Common myeloid progenitor, CD34-positive (primary cell): Measurements from ENCODE around the gene BARHL2.

Source experiments
- CTCF ChIA-PET: fragments of 350-600 bp; sonication (Branson Sonifier 250); formaldehyde crosslinking; loops from one replicate; lab custom pipeline; 2021; ENCODE audit warnings: antibody characterized with exemption; lab: Charles Lee
- POLR2A ChIA-PET: fragments of 350-600 bp; sonication (Branson Sonifier 250); formaldehyde crosslinking; loops from one replicate; lab custom pipeline; 2021; ENCODE audit warnings: antibody characterized with exemption; lab: Charles Lee
- DNase-seq, 3 donors: peaks; one replicate each; pipeline versions ENCODE4 v3.0.0 to v3.0.0-alpha.2; 2013
- H3K27ac ChIP-seq, 2 experiments: 1 replicate in 1 of 2; 2 replicates in 1 of 2; pipeline ENCODE4 v1.7.0; 2013; ENCODE audit warnings: inconsistent platforms in 2 of 2, low read length in 2 of 2, mild to moderate bottlenecking in 2 of 2, low read depth in 1 of 2, moderate library complexity in 1 of 2; ENCODE audit not compliant: severe bottlenecking in 2 of 2, insufficient read depth in 1 of 2, poor library complexity in 1 of 2
- H3K27me3 ChIP-seq, 5 experiments: replicated peaks in 2 of 5; 1 replicate in 3 of 5; 2 replicates in 2 of 5; pipeline versions ENCODE4 v1.6.1 to v1.7.0; 2013; ENCODE audit warnings: low read length in 4 of 5, mild to moderate bottlenecking in 2 of 5, moderate library complexity in 2 of 5, inconsistent platforms in 1 of 5; ENCODE audit not compliant: insufficient read depth in 5 of 5, control insufficient read depth in 4 of 5
- H3K36me3 ChIP-seq, 4 experiments: 1 replicate in 2 of 4; 2 replicates in 2 of 4; pipeline versions ENCODE4 v1.6.1 to v1.7.0; 2013; ENCODE audit warnings: low read length in 3 of 4, control low read depth in 1 of 4, mild to moderate bottlenecking in 1 of 4; ENCODE audit not compliant: control insufficient read depth in 4 of 4, insufficient read depth in 4 of 4
- H3K4me1 ChIP-seq, 4 experiments: 1 replicate in 3 of 4; 2 replicates in 1 of 4; pipeline versions ENCODE4 v1.6.1 to v1.7.1; 2013; ENCODE audit warnings: low read length in 3 of 4, mild to moderate bottlenecking in 3 of 4, control low read depth in 1 of 4, inconsistent platforms in 1 of 4, moderate library complexity in 1 of 4; ENCODE audit not compliant: control insufficient read depth in 4 of 4, insufficient read depth in 4 of 4; ENCODE audit errors: control extremely low read depth in 1 of 4
- H3K4me3 ChIP-seq, 7 experiments: 1 replicate in 4 of 7; 2 replicates in 3 of 7; pipeline versions ENCODE4 v1.5.1 to v1.7.0; 2013; ENCODE audit warnings: mild to moderate bottlenecking in 7 of 7, low read length in 6 of 7, moderate library complexity in 6 of 7, inconsistent platforms in 2 of 7, low read depth in 2 of 7, control low read depth in 1 of 7; ENCODE audit not compliant: insufficient read depth in 4 of 7, control insufficient read depth in 1 of 7; ENCODE audit errors: extremely low read depth in 1 of 7
- H3K9me3 ChIP-seq, 5 experiments: 1 replicate in 4 of 5; 2 replicates in 1 of 5; pipeline versions ENCODE4 v1.6.1 to v1.7.1; 2013; ENCODE audit warnings: low read length in 4 of 5, mild to moderate bottlenecking in 2 of 5, inconsistent platforms in 1 of 5, low read depth in 1 of 5, moderate library complexity in 1 of 5; ENCODE audit not compliant: control insufficient read depth in 4 of 5, insufficient read depth in 2 of 5; ENCODE audit errors: control extremely low read depth in 1 of 5
- WGBS: methylation state at CpG from one replicate; pipeline ENCODE4 v1.1.5; 2013; ENCODE audit not compliant: insufficient coverage; 5-methylcytosine and 5-hydroxymethylcytosine counted together

The BARHL2 gene

DNA sequence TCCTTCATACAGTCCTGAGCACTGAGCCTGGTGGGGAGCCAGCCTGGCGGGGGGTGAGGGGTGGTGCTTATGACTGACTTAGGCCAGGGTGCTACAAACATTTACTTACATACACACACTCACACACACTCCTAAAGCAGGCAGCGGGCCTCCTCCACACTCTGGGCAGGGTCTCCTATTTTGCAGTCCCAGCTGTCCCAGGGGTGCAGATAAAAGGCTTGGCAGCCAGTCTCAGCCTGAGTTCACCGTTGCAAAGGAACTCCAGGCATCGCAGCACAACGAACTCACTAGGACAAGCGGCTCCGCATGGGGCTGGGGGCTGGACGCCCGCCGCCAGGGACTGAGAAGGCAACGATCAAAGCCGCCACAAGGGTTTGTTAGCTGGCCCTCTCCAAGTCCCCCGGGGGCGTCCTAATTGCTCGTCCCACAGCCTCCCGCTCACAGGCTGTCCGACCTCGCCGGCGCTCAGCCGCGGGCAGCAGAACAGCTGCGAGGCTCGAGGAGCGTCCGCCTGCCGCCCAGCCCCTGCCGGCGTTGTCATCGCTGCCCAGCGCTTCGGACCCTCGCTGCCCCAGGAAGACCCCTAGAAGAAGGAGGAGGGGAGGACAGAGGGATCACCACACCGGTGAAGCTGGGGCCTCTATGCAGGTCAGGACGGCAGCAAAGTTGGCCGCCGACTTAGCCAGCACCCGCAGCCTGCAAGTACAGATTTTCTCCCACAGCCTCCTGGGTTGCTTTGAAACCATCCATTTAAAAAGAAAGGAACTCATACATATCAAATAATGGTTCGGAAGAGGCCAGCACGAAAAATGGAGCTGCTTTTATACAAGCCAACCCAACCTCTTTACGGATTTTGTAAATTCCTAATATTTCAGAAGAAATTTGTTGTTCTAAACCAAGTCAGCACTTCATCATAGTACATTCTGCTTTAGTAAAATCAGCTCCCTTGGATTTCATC, 6.2 kb downstream of the BARHL2 start:
- 4% methylated on average over 24 of the region's 41 CpGs for WGBS
- H3K27me3 ChIP-seq: peaks cover 27 to 100% (median 67%) of the 10 kb centered on the region in 5 experiments
- POLR2A ChIA-PET: no interaction called here
- no peaks in the 10 kb centered on the region for H3K36me3 ChIP-seq
- H3K27ac ChIP-seq: no peak overlapping the region
- H3K4me3 ChIP-seq: no peak overlapping the region
- CTCF ChIA-PET: interaction anchor here (1.0 to 1.6 kb wide), 3 partner anchors 11 to 118 kb away, joined by 3 to 5 read pairs (median 3); no protein-coding TSS in a partner anchor
- H3K4me1 ChIP-seq: peaks cover 0 to 16% (median 14%) of the 10 kb centered on the region in 4 experiments
- no peak for DNase-seq
- peaks cover 0 to 6% (median 0%) of the 10 kb centered on the region in 5 experiments for H3K9me3 ChIP-seq

- POLR2A ChIA-PET: no interaction called here
- H3K27ac ChIP-seq: no peak overlapping the region
- CTCF ChIA-PET: interaction anchor here (1.3 to 1.6 kb wide), 2 partner anchors 12 to 119 kb away, joined by 3 to 5 read pairs; no protein-coding TSS in a partner anchor
Measured at GRCh38 chr1:90709535-90709934, 7.6 kb downstream of the BARHL2 start.

DNA sequence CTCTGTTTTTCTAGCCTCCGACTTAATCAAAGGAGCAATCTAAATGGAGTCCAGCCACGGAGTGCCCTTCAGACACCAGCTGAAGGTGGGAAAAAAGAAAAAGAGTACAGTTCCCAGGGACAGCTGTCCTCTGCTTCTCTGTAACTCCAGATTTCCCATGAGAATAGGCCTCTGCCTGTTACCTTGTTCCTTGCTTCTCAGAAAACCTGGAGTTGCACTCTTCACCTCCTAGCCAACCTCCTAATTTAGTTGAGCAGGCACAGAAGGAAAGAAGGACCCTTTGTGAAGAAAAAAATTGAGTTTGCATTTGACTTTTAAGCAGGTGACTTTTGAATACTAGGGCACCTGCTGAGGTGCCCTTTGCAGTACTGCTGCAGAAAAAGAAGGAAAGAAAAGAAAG, 8.3 kb downstream of the BARHL2 start:
- H3K27me3 ChIP-seq: peaks cover 41 to 100% (median 69%) of the 10 kb centered on the region in 5 experiments
- peaks cover 0 to 8% (median 0%) of the 10 kb centered on the region in 5 experiments for H3K9me3 ChIP-seq
- DNase-seq: peak in 1 of 3 donors; percentile 0
- POLR2A ChIA-PET: no interaction called here
- H3K36me3 ChIP-seq: no peaks in the 10 kb centered on the region
- no peak overlapping the region for H3K4me3 ChIP-seq
- H3K27ac ChIP-seq: no peak overlapping the region
- H3K4me1 ChIP-seq: peaks cover 1 to 16% (median 14%) of the 10 kb centered on the region in 4 experiments
- 14% methylated on average over 1 of the region's 2 CpGs for WGBS
- CTCF ChIA-PET: interaction anchor here (0.8 to 3.0 kb wide), 3 partner anchors 13 to 19 kb away, joined by 3 to 16 read pairs (median 8); no protein-coding TSS in a partner anchor

More at GRCh38 chr1:90709535-90709934, 7.6 kb downstream of the BARHL2 start:
- Histone ChIP-seq H3K4me1 (peaks cover 1 to 16% (median 14%) of the 10 kb centered on the region in 4 experiments), H3K27me3 (peaks cover 34 to 100% (median 70%) of the 10 kb centered on the region in 5 experiments), H3K4me3 (no peak overlapping the region), H3K36me3 (no peaks in the 10 kb centered on the region), H3K9me3 (peaks cover 0 to 11% (median 0%) of the 10 kb centered on the region in 5 experiments)
- peak in 1 of 3 donors; percentile 20 for DNase-seq
- WGBS: no CpG with 5 or more reads among the region's 2 CpGs

DNA sequence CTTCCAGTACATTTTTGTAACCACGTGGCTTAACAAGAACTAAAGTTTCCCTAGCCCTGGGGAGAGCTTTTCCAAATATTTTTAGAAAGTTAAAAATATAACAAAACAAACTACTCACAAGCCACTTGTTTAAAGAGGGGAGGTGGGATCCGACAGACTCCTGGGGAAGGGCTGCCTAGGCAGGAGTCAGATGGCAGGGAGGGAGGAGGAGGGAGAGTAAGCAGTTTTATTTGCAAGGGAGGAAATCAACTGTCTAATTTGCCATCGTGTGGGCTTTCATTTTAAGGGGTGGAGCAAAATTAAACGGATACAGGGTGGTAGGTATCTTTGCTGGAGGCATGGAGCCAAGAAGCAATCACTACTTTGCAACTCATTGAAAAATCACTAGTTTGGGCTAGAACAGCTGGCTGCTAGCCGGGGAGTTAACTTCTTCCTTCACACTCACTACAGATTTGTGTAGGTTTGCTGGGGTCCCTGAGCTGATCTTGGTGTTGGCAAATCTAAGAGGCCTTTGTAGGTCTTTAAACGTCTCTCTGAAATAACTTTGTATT, 8.8 kb downstream of the BARHL2 start:
- DNase-seq: peak in 1 of 3 donors; percentile 8
- Histone ChIP-seq H3K36me3 (no peaks in the 10 kb centered on the region), H3K4me1 (peaks cover 1 to 16% (median 14%) of the 10 kb centered on the region in 4 experiments), H3K9me3 (peaks cover 0 to 8% (median 0%) of the 10 kb centered on the region in 5 experiments), H3K27ac (no peak overlapping the region), H3K27me3 (peaks cover 42 to 100% (median 65%) of the 10 kb centered on the region in 5 experiments), H3K4me3 (no peak overlapping the region)
- WGBS: 0% methylated on average over 2 of the region's 6 CpGs
- ChIA-PET POLR2A (no interaction called here), CTCF (interaction anchor here (0.8 to 3.0 kb wide), 3 partner anchors 13 to 19 kb away, joined by 3 to 16 read pairs (median 8); no protein-coding TSS in a partner anchor)

GRCh38 chr1:90707363-90707710, 9.8 kb downstream of the BARHL2 start:
- ChIA-PET POLR2A (interaction anchor here (0.9 kb wide), 1 partner anchor 253 kb away, joined by 3 read pairs; no protein-coding TSS in a partner anchor), CTCF (interaction anchor here (0.6 to 3.0 kb wide), 3 partner anchors 13 to 23 kb away, joined by 3 to 16 read pairs (median 8); no protein-coding TSS in a partner anchor)
- Histone ChIP-seq H3K4me1 (peaks cover 1 to 16% (median 14%) of the 10 kb centered on the region in 4 experiments), H3K9me3 (peaks cover 0 to 8% (median 0%) of the 10 kb centered on the region in 5 experiments), H3K36me3 (no peaks in the 10 kb centered on the region), H3K27ac (no peak overlapping the region), H3K4me3 (peak overlapping the region in 3 of 7 experiments; percentile 21 to 69 (median 53)), H3K27me3 (peaks cover 45 to 98% (median 56%) of the 10 kb centered on the region in 5 experiments)
- DNase-seq: peak in 2 of 3 donors; percentile 56 to 62
- WGBS: 0% methylated on average over 14 of the region's 21 CpGs

DNA sequence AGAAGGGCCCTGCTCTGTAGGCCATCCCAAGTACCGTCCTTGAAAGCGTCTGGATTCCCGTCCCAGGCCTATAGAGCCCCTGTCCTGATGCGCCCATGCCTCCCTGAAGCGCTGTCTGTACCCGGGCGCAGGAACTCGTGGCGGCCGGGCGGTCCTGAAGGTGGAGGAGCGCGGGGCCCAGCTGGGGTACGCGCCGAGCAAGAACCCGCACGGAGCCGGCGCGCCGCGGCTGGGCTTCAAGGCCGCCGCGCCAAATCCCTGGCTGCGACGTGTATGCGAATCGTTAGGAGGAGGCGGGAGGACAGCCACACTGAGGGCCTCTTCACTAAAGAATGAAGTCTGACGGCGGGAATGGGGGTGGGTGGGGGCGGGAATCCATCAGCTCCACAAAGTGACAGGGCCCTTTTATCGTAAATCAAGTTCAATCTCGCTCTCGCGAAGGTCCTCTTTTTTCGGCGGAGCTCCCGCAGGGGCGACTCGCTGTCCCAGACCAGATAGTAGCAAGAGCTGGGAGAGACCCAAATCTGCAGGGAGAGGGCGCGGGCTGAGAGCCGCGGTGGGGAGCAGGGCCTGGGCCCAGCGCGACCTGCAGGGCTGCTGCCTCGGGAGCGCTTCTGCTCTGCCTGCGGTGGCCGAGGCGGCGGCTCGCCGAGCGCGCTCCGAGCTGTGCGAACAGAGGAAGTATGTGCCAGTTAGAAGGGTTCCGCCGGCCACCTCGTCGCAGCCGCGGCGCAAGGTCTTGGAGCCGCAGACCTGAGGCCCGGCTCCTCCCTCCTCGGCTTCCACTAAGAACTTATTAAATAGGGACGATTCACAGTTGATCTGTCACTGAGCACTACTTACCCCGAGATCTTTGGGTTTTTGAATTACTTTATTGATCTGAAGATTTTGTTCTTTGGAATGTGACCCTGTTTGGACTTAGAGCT, 10.4 kb downstream of the BARHL2 start:
- CTCF ChIA-PET: interaction anchor here (2.2 to 3.0 kb wide), 2 partner anchors 12 to 15 kb away, joined by 8 to 16 read pairs; no protein-coding TSS in a partner anchor
- H3K4me1 ChIP-seq: peaks cover 1 to 16% (median 14%) of the 10 kb centered on the region in 4 experiments
- peaks cover 51 to 98% (median 56%) of the 10 kb centered on the region in 5 experiments for H3K27me3 ChIP-seq
- DNase-seq: peak in 2 of 3 donors; percentile 76 to 80
- peak overlapping the region in 6 of 7 experiments; percentile 23 to 69 (median 48) for H3K4me3 ChIP-seq
- H3K36me3 ChIP-seq: no peaks in the 10 kb centered on the region
- H3K9me3 ChIP-seq: peaks cover 0 to 8% (median 0%) of the 10 kb centered on the region in 5 experiments
- H3K27ac ChIP-seq: no peak overlapping the region
- POLR2A ChIA-PET: interaction anchor here (0.9 kb wide), 1 partner anchor 254 kb away, joined by 3 read pairs; no protein-coding TSS in a partner anchor
- 2% methylated on average over 69 of the region's 73 CpGs for WGBS
